ENCODE results near the gene EIF6.

GRCh38 chr20:35329435-35330139, 45.0 kb upstream of the EIF6 start:
- peak; percentile 40 to 57 (median 45) for TF ChIP-seq CTCF (IDR thresholded peaks at IDR 0.05 in 4 of 5, conservative IDR thresholded peaks at IDR 0.05 in 1 of 5)
- TF ChIP-seq POLR2A (IDR thresholded peaks at IDR 0.05) = no peak
